GM21529 (cell line): Measurements from ENCODE around the gene CDK5.
A peak's percentile ranks its signal among the peaks of the same experiment; 100 is the strongest.
"Not testable (repeated sequence)": the region's sequence is repeated elsewhere in the genome, so short reads cannot be mapped to it uniquely, and the experiment has no call there.

Source experiments
- ATAC-seq: cut with Tn5 transposase; IDR thresholded peaks from one replicate; pipeline ENCODE4 v1.9.1; 2021; ENCODE audit not compliant: unreplicated experiment

CDK5 gene

GRCh38 chr7:151035902-151036301 lies 21.8 kb downstream of the CDK5 start:
- ATAC-seq = no peak

- ATAC-seq = no peak
These were observed 22.5 kb downstream of the CDK5 start for GRCh38 chr7:151035026-151035717.

GRCh38 chr7:151034312-151035025 lies 23.2 kb downstream of the CDK5 start:
- no peak for ATAC-seq

- no peak for ATAC-seq
These were observed 23.8 kb downstream of the CDK5 start for GRCh38 chr7:151033864-151034249.

DNA sequence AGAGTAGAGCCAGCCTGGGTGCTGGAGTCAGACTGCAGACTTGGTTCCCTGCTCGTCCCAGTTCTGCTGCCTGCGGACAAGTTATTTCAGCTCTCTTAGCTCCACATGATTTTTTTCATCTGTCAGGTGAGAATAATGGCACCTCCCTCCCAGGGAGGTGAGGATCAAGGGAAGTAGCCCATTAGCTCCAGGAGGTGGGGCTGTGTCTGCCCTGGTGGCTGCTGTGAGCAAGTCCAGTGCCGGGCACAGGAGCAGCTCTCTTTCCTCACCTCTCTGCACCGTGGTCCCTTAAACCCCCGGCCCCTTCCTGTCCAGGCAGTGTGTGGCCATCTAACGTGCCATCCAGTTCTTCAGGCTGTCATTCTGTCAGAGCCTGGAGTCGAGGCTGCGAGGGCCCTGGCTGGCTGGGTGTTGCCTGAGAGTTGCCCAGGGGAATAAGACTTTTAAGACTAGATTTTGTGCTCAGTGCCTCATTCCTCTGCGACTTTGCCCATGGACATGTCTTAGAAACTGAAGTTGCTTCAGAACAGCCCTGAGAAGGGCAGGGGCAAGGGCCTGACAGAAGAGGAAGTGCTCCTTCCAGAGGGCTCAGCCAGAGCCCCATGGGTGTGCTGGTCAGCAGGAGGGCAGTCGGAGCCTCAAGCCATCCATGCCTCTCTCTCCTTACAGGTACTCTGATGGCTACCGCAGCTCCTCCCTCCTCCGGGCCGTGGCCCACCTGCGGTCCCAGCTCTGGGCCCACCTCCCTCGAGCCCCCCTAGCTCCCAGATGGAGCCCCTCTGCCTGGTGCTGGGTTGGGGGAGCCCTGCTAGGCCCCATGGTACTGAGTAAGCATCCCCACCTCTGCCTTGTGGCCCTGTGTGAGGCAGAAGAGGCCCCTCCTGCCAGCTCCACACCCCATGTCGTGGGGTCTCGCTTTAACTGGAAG lies 24.5 kb downstream of the CDK5 start:
- ATAC-seq = no peak

GRCh38 chr7:151031011-151031410 lies 26.7 kb downstream of the CDK5 start:
- no peak for ATAC-seq

DNA sequence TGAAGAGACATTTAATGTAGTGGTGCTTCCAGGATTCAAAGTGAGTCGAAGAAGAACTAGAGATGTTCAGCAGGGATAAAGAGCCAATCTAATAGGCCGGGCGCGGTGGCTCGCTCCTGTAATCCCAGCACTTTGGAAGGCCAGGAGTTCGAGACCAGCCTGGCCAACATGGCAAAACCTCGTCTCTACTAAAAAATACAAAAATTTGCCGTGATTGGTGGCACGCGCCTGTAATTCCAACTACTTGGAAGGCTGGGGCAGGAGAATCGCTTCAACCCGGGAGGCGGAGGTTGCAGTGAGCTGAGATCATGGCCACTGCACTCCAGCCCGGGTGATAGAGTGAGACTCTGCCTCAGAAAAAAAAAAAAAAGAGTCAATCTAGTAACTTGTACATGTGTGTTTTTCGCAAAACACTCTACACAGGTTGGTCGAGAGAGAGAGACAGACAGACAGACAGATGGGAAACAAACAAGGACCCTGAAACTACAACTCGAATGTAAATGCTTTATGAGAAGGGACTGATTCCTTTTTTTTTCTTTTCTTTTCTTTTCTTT lies 28.7 kb downstream of the CDK5 start:
- no peak for ATAC-seq

GRCh38 chr7:151028131-151028947 lies 29.4 kb downstream of the CDK5 start, which contains the start of gene ABCB8:
Gene ABCB8, plus strand, starts transcription at chr7:151028450. Its CDS starts 66 bp downstream, at chr7:151028516.
- ATAC-seq = peak; percentile 96

DNA sequence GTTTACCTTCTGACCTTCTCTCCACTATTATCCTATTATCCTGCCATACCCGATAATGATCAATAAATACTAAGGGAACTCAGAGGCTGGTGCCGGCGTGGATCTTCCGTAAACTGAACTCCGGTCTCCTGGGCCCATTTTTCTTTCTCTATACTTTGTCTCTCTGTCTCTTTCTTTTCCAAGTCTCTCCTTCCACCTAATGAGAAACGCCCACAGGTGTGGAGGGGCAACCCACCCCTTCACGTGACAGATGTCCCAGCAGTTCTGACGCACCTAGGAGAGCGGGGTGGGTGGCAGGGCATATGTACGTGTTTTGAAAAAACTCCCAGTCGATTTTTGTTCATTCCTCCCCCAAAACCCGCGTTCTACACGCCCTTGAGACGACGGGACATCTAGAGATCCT lies 30.0 kb downstream of the CDK5 start:
- ATAC-seq = not testable (repeated sequence)

DNA sequence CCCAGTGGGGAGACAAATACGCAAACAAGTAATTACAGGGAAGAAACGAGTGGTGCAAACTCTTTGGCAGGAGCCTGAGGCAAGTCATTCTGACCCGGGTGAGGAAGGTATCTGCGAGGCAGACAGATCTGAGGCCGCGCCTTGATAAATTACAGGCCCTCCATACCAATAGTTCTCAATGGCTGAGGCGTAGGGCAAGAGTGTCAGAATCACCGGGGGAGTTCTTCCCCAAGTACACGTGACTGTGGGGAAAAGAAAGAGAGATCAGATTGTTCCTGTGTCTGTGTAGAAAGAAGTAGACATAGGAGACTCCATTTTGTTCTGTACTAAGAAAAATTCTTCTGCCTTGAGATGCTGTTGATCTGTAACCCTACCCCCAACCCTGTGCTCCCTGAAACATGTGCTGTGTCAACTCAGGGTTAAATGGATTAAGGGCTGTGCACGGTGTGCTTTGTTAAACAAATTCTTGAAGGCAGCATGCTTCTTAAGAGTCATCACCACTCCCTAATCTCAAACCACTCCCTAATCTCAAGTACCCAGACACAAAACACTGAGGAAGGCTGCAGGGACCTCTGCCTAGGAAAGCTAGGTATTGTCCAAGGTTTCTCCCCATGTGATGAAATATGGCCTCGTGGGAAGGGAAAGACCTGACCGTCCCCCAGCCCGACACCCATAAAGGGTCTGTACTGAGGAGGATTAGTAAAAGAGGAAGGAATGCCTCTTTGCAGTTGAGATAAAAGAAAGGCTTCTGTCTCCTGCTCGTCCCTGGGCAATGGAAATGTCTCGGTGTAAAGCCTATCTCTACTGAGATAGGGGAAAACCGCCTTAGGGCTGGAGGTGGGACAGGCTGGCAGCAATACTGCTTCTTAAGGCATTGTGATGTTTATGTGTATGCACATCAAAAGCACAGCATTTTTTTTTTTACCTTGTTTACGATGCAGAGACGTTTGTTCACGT lies 30.6 kb downstream of the CDK5 start:
- ATAC-seq = not testable (repeated sequence)

GRCh38 chr7:151025924-151026671 lies 31.6 kb downstream of the CDK5 start:
- no peak for ATAC-seq

GRCh38 chr7:151024435-151025056 lies 33.2 kb downstream of the CDK5 start, which contains the start of gene ATG9B:
Gene ATG9B, minus strand, starts transcription at chr7:151024494. Its CDS starts 71 bp downstream, at chr7:151024423.
- no peak for ATAC-seq

DNA sequence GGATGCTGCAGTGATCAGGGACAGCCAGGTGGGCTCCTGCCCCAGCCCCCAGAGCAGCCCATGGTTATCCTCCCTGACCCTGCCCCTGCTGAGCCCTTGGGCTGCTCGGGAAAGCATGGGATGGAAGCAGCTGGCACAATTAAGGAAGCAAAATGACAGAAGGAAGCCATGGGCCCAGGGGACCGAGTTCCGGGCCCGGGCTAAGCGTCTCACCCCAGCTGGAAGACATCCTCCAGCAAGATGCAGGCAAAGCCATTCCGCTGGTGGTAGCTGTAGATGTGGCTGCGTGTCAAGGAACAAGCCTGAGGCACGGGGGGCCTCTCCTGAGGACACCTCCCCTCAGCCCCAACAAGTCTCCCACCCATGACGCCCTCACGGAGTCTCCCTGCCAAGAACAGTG lies 34.5 kb downstream of the CDK5 start:
- no peak for ATAC-seq

DNA sequence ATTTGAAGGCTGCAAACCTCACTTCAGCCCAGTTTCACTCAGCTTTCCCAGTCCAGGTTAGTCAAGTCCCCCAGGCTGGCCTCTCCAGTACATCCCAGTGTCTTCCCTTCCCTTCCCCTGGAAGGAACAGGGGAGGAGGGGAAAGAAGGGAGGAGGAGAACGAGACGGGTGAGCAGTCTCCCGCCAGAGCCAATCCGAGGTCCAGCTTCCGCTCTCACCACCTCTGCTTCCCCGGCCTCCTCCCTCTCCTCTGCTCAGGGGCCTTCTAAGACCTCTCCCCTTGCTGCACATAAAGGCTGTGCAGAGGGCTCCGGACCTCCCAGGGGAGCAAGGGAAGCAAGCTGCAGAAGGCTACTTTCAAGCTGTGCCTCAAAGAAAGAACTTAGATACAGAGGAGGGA lies 37.5 kb downstream of the CDK5 start:
- no peak for ATAC-seq

- no peak for ATAC-seq
These were observed 38.6 kb downstream of the CDK5 start for GRCh38 chr7:151019130-151019447.

DNA sequence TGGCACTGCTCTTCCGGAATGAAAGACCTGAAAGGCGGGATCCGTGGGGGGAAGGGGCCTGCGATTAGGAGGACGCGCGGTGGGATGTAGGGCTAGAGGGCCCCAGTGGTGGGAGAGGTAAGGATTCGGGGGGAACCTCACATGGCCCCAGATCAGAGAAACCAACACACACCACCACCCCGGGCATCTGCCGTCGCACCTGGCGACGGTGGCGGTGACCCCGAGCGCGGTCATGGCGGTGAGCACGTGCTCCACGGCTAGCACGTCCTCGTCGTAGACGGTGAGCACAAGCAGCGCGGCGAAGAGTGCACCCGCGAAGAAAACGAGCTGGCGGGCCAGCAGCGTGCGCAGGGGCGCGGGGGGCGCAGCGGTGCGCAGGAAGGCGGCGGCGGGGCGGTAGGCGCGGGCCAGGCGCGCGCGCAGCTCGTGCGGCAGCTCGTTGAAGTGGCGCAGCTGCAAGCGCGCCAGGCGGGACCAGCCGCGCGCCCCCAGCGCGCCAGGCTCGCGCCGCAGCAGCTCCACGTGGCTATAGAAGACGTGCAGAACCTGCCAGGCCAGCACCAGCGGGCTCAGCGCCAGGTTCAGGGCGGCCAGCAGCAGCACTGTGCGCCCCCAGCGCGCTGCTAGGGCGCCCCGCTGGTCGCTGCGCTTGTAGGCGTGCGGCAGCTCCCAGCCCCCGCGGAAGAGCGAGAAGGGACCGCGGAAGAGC lies 39.1 kb downstream of the CDK5 start:
- peak; percentile 5 for ATAC-seq

- peak; percentile 53 for ATAC-seq
These were observed 39.7 kb downstream of the CDK5 start for GRCh38 chr7:151017953-151018420.
